Measurements from ENCODE around the gene HGS. TPM values are rescaled to one million over a fixed set of nuclear protein-coding genes. Genes with fewer than 3 reads are reported as not detected.

Gene HGS
- total RNA-seq, 1 donor from 2014 or later, result 117 TPM

DNA sequence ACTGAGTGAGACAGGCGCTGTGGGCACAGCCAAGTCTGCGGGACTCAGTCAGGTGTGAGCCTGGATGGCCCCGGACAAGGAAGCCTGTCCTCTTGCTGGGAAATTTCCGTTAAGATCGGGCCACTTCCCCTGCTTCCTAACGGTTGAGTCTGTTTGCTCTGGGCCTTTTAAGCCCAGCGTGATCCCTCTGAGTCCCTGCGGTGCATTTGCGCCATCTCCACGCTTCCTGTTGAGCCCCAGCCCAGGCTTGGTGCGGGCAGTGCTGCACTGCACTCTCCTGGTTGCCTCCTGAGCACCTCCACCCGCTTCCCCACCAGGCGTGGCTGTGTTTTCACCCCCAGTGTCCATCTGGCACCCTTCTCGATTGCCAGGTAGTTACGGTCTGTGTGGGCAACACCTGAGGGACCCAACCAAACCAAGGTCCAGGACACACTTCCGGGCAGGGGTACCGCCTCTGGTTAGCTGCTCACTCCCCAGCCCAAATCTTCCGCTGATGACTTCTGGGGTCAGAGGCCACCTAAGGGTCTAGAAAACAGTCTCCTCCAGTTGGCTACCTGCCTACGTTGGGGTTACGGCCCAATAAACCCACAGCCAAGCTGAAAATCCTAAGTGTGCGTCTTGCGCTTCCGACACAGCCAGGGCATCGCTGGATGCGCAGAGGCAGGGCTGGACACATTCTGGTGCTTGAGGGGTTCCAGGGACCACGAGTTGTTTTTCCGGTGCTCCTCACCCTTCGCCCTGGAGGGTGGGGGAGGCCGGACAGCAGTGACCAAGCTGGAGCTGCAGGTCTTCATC, 26.9 kb downstream of the HGS start:
- Mint-ChIP-seq H3K9me3 (ENCODE audit: unreplicated experiment) (no peaks in the 10 kb centered on the region), H3K27ac (ENCODE audit: unreplicated experiment) (peak overlapping the region; percentile 68), H3K4me3 (ENCODE audit: unreplicated experiment) (peak overlapping the region; percentile 68), H3K27me3 (ENCODE audit: unreplicated experiment) (no peaks in the 10 kb centered on the region), H3K4me1 (ENCODE audit: unreplicated experiment) (peaks cover 26% of the 10 kb centered on the region), H3K36me3 (ENCODE audit: unreplicated experiment) (peaks cover 7% of the 10 kb centered on the region)
- DNase-seq (ENCODE audit: extremely low spot score, unreplicated experiment), result no peak
- TF ChIP-seq, protein P1, sequence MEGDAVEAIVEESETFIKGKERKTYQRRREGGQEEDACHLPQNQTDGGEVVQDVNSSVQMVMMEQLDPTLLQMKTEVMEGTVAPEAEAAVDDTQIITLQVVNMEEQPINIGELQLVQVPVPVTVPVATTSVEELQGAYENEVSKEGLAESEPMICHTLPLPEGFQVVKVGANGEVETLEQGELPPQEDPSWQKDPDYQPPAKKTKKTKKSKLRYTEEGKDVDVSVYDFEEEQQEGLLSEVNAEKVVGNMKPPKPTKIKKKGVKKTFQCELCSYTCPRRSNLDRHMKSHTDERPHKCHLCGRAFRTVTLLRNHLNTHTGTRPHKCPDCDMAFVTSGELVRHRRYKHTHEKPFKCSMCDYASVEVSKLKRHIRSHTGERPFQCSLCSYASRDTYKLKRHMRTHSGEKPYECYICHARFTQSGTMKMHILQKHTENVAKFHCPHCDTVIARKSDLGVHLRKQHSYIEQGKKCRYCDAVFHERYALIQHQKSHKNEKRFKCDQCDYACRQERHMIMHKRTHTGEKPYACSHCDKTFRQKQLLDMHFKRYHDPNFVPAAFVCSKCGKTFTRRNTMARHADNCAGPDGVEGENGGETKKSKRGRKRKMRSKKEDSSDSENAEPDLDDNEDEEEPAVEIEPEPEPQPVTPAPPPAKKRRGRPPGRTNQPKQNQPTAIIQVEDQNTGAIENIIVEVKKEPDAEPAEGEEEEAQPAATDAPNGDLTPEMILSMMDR (IDR thresholded peaks at IDR 0.05), result no peak

DNA sequence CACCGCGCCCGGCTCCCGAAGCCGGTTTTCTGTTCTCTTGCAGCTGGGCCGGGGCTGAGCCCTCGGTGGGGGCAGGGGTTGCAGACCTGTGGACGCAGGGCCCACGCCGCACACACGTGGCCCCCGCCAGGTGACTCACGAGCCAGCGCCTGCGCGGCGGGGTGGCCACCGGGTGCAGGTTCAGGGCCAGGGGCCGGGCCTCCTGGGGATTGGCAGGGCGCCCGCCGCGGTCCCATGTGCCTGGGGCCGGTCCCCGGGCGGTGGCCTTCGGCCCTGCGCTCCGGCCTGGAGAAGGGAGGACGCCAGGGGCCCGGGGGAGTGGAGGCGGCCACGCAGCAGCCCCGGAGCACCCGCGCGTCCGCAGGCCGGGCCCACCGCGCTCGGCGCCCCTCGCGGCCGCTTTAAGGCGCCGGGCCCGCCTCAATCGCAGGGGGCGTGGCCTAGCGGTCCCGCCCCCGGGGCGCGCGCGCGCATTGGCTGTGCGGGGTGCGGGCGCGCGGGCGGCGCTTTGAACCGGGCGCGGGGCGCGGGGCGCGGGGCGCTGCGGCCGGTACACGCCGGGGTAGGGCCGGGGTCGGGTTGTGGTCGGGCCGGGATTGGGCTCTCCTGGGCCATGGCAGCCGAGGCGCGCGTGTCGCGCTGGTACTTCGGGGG, 28.1 kb downstream of the HGS start, which contains the start of gene SLC25A10:
TSS of gene SLC25A10 (plus strand) at position 471 of the 654 bp plus-strand sequence. CDS start at position 614, 143 bp downstream.
- H3K4me3 Mint-ChIP-seq (ENCODE audit: unreplicated experiment), result peak within 1 kb of the TSS; percentile 79
- H3K27ac Mint-ChIP-seq (ENCODE audit: unreplicated experiment), result peak within 1 kb of the TSS; percentile 68
- no peaks in the 10 kb centered on the region for H3K27me3 Mint-ChIP-seq (ENCODE audit: unreplicated experiment)
- TF ChIP-seq, protein P1 (IDR thresholded peaks at IDR 0.05), result peak; percentile 13
- H3K9me3 Mint-ChIP-seq (ENCODE audit: unreplicated experiment), result no peaks in the 10 kb centered on the region
- H3K36me3 Mint-ChIP-seq (ENCODE audit: unreplicated experiment), result peaks cover under 1% of the 10 kb centered on the region
- H3K4me1 Mint-ChIP-seq (ENCODE audit: unreplicated experiment), result peaks cover 26% of the 10 kb centered on the region
- no peak for DNase-seq (ENCODE audit: extremely low spot score, unreplicated experiment)

DNA sequence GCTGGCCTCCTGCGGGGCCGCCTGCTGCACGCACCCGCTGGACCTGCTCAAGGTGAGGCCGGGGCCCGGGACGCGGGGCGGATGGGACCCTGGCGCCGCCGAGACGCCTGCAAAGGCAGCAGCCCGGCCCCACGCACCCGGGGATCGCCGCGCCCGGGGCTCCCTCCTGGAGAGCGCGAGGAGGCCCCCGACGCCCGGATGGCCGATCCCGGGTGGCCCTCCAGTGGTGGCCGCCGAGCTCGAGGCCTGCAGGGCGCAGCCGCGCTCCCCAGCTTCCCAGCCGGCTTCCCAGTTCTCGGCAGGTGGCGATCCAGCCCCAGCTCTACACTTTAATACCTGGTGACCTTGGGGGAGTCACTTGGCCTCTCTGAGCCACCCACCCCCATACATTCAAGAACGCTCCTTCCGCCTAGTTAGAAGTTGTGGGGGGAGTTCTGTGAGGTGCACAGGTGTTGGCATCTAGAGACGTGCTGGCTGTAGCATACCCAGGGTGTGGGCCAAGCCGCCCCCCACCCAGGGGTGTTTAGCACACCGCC, 28.7 kb downstream of the HGS start:
- Mint-ChIP-seq H3K27me3 (ENCODE audit: unreplicated experiment) (no peaks in the 10 kb centered on the region), H3K36me3 (ENCODE audit: unreplicated experiment) (no peaks in the 10 kb centered on the region), H3K4me1 (ENCODE audit: unreplicated experiment) (peaks cover 26% of the 10 kb centered on the region), H3K27ac (ENCODE audit: unreplicated experiment) (peak overlapping the region; percentile 41), H3K4me3 (ENCODE audit: unreplicated experiment) (peak overlapping the region; percentile 79), H3K9me3 (ENCODE audit: unreplicated experiment) (no peaks in the 10 kb centered on the region)
- TF ChIP-seq, protein P1 (IDR thresholded peaks at IDR 0.05), result no peak
- no peak for DNase-seq (ENCODE audit: extremely low spot score, unreplicated experiment)

DNA sequence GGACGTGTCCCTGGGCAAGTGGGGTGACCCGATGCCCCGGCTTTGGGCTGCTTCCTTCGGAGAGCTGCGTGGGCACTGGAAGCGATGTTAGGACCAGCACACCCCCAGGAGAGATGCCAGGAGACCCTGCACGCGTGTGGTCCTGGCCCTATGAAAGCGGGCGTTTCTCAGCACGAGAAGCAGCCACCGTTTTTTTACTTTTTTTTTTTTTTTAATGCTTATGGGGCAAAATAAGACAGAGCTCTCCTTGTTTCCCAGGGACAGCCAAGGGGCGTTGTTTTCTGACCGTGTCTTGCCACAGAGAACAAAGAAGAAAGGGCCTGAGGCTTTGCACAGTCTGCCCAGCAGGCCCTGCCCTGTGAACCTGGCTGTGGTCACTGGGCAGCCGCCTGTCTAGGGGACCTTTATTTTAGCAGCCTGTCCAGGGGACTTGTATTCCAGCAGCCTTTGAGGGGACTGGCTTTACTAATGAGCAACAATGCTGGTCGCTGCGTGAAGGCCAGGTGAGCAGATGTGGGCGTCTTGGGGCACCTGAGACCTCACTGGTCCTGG, 29.3 kb downstream of the HGS start:
- Mint-ChIP-seq H3K4me3 (ENCODE audit: unreplicated experiment) (peak overlapping the region; percentile 79), H3K27me3 (ENCODE audit: unreplicated experiment) (no peaks in the 10 kb centered on the region), H3K36me3 (ENCODE audit: unreplicated experiment) (no peaks in the 10 kb centered on the region), H3K27ac (ENCODE audit: unreplicated experiment) (peak overlapping the region; percentile 41), H3K4me1 (ENCODE audit: unreplicated experiment) (peaks cover 26% of the 10 kb centered on the region), H3K9me3 (ENCODE audit: unreplicated experiment) (no peaks in the 10 kb centered on the region)
- TF ChIP-seq, protein P1 (IDR thresholded peaks at IDR 0.05), result no peak
- no peak for DNase-seq (ENCODE audit: extremely low spot score, unreplicated experiment)
